Peyer's patch (tissue), 4 donors: ENCODE results near the gene LUC7L2. TPM values are rescaled to one million over a fixed set of nuclear protein-coding genes. Genes with fewer than 3 reads are reported as not detected.
"Not testable (repeated sequence)": the region's sequence is repeated elsewhere in the genome, so short reads cannot be mapped to it uniquely, and the experiment has no call there.

Experiments
- DNase-seq, 3 donors: peaks; one replicate each; pipeline ENCODE4 v3.0.0-alpha.2; 2017 to 2019
- H3K27ac ChIP-seq, 4 donors: fragments of 200-600 bp; sonication (generic); one replicate each; pipeline ENCODE4 v1.5.1; 2016 to 2019
- H3K27me3 ChIP-seq, 2 donors: fragments of 200-600 bp; sonication (generic); one replicate each; pipeline ENCODE4 v1.5.1; 2019
- H3K36me3 ChIP-seq, 3 donors: fragments of 200-600 bp; sonication (generic); one replicate each; pipeline ENCODE4 v1.5.1; 2016 to 2019
- H3K4me1 ChIP-seq, 4 donors: fragments of 200-600 bp; sonication (generic); one replicate each; pipeline ENCODE4 v1.5.1; 2016 to 2019
- H3K4me3 ChIP-seq, 4 donors: fragments of 200-600 bp; sonication (generic); 1 replicate in 3 of 4; 2 replicates in 1 of 4; pipeline ENCODE4 v1.5.1; 2016 to 2019; ENCODE audit warnings: mild to moderate bottlenecking in 1 of 4
- H3K9me3 ChIP-seq, 4 donors: fragments of 200-600 bp; sonication (generic); one replicate each; pipeline ENCODE4 v1.5.1; 2016 to 2019; ENCODE audit warnings: mild to moderate bottlenecking in 1 of 4
- POLR2A ChIP-seq, 2 donors: fragments of 450-650 bp; IDR thresholded peaks; one replicate each; pipeline ENCODE4 v1.5.1; 2017; ENCODE audit warnings: antibody characterized with exemption in 2 of 2, mild to moderate bottlenecking in 2 of 2, moderate library complexity in 2 of 2
- small RNA-seq, 2 donors: library from RNA; depleted of rRNA; stranded (forward); fragments of <200 nt; gene quantifications; one replicate each; pipeline ENCODE3, GENCODE V24; 2016
- total RNA-seq, 4 donors: library from RNA; depleted of rRNA; stranded (reverse); fragments of >200 nt; gene quantifications; one replicate each; pipeline ENCODE4 v1.1.0, GENCODE V29; 2016
- TF ChIP-seq, protein P1 (sequence below), 6 experiments: fragments of 450-650 bp in 4 of 6; fragments of 200-600 bp in 2 of 6; sonication (generic) in 1 of 6; IDR thresholded peaks; one replicate each; pipeline ENCODE4 v1.5.1; 2017 to 2019; ENCODE audit warnings: antibody characterized with exemption in 6 of 6, mild to moderate bottlenecking in 3 of 6, moderate library complexity in 1 of 6

Gene LUC7L2
- total RNA-seq, 4 donors from 2014 or later, result 57.6 to 182 (median 74.4) TPM

DNA sequence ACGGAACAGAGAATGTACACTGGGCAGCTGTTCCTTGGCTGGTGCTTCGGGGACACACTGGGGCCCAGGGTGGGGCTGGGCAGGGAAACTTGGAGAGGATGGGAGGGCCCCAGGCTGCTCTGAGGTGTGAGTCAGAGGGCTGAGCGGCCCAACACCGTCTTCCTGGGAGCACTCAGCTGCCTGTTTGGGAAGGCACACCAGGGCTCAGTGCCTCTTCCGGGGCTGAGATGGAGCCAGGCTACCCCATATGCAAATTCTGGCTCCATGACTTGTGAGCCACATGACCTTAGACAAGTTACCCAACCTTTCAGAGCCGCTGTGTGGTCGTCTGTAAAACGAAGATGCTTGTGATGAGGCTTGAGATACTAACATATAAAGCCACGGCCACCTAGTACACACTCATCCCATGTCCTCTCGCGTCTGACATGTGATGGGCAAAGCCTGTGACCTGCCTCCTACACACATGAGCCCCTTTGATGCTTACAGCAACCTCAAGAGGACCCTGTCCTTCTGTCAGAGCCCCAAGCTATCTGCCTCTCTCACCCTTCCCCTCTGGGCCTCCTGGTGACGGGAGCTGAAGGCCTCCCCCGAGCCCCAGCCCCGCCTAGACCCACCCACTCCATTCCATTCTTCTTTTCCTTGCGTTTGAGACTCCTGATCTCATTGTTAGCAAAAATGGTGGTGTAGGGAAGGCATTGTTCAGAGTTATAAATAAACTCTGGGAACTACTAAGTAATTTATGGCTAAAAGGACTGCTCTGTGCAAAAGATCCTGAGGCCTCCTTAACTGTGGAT, 97.7 kb downstream of the LUC7L2 start:
- Histone ChIP-seq H3K4me1 (no peaks in the 10 kb centered on the region), H3K4me3 (no peak overlapping the region), H3K27ac (no peak overlapping the region), H3K36me3 (no peaks in the 10 kb centered on the region), H3K9me3 (no peaks in the 10 kb centered on the region), H3K27me3 (no peaks in the 10 kb centered on the region)
- DNase-seq, result no peak
- TF ChIP-seq, protein P1, sequence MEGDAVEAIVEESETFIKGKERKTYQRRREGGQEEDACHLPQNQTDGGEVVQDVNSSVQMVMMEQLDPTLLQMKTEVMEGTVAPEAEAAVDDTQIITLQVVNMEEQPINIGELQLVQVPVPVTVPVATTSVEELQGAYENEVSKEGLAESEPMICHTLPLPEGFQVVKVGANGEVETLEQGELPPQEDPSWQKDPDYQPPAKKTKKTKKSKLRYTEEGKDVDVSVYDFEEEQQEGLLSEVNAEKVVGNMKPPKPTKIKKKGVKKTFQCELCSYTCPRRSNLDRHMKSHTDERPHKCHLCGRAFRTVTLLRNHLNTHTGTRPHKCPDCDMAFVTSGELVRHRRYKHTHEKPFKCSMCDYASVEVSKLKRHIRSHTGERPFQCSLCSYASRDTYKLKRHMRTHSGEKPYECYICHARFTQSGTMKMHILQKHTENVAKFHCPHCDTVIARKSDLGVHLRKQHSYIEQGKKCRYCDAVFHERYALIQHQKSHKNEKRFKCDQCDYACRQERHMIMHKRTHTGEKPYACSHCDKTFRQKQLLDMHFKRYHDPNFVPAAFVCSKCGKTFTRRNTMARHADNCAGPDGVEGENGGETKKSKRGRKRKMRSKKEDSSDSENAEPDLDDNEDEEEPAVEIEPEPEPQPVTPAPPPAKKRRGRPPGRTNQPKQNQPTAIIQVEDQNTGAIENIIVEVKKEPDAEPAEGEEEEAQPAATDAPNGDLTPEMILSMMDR (IDR thresholded peaks at IDR 0.05), result no peak
- TF ChIP-seq POLR2A (IDR thresholded peaks at IDR 0.05), result no peak

DNA sequence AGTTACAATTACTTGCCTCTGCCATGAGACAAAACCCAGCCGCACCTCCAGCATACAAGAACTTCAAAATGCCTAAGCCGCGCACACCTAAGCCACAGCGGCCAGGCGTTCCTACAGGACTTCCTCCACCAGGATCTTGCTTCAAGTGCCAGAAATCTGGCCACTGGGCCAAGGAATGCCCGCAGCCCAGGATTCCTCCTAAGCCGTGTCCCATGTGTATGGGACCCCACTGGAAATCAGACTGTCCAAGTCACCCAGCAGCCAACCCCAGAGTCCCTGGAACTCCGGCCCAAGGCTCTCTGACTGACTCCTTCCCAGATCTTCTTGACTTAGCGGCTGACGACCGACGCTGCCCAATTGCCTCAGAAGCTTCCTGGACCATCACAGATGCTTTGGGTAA, 103.7 kb downstream of the LUC7L2 start:
- not testable (repeated sequence) for H3K27me3 ChIP-seq, DNase-seq, H3K4me3 ChIP-seq, H3K4me1 ChIP-seq, H3K9me3 ChIP-seq, H3K27ac ChIP-seq, H3K36me3 ChIP-seq

DNA sequence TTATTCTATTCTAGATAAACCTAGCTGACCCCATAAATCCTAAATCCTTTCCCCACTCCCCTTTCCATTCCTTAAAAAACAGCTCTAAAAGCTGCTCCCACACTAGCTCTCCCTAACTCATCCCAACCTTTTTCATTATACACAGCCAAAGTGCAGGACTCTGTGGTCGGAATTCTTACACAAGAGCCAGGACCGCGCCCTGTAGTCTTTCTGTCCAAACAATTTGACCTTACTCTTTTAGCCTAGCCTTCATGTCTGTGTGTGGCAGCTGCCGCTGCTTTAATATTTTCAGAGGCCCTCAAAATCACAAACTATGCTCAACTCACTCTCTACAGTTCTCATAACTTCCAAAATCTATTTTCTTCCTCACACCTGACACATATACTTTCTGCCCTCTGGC, 104.8 kb downstream of the LUC7L2 start:
- not testable (repeated sequence) for DNase-seq, H3K4me1 ChIP-seq, H3K36me3 ChIP-seq, H3K27me3 ChIP-seq, H3K9me3 ChIP-seq, H3K27ac ChIP-seq, H3K4me3 ChIP-seq

DNA sequence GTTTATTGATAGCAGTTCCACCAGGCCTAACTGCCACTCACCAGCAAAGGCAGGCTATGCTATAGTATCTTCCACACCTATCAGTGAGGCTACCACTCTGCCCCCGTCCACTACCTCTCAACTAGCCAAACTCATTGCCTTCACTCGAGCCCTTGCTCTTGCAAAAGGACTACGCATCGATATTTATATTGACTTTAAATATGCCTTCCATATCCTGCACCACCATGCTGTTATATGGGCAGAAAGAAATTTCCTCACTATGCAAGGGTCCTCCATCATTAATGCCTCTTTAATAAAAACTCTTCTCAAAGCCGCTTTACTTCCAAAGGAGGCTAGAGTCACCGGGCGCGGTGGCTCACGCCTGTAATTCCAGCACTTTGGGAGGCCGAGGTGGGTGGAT, 105.4 kb downstream of the LUC7L2 start:
- not testable (repeated sequence) for H3K27ac ChIP-seq, H3K4me3 ChIP-seq, H3K4me1 ChIP-seq, H3K27me3 ChIP-seq, H3K36me3 ChIP-seq, DNase-seq, H3K9me3 ChIP-seq

DNA sequence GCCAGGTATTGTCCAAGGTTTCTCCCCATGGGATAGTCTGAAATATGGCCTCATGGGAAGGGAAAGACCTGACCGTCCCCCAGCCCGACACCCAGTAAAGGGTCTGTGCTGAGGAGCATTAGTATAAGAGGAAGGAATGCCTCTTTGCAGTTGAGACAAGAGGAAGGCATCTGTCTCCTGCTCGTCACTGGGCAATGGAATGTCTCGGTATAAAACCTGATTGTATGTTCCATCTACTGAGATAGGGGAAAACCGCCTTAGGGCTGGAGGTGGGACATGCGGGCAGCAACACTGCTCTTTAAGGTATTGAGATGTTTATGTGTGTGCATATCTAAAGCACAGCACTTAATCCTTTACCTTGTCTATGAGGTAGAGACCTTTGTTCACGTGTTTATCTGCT, 108.0 kb downstream of the LUC7L2 start:
- H3K27ac ChIP-seq, H3K36me3 ChIP-seq, H3K27me3 ChIP-seq, DNase-seq, H3K4me1 ChIP-seq, H3K9me3 ChIP-seq, H3K4me3 ChIP-seq: not testable (repeated sequence)

DNA sequence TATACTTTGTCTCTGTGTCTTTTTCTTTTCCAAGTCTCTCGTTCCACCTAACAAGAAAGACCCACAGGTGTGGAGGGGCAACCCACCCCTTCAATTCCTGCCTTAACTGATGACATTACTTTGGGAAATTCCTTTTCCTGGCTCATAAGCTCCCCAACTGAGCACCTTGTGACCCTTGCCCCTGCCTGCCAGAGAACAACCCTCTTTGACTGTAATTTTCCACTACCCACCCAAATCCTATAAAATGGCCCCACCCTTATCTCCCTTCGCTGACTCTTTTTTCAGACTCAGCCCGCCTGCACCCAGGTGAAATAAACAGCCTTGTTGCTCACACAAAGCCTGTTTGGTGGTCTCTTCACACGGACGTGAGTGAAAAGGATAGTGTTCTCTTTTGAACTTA, 108.6 kb downstream of the LUC7L2 start:
- not testable (repeated sequence) for H3K4me3 ChIP-seq, H3K36me3 ChIP-seq, DNase-seq, H3K4me1 ChIP-seq, H3K27ac ChIP-seq, H3K9me3 ChIP-seq, H3K27me3 ChIP-seq

DNA sequence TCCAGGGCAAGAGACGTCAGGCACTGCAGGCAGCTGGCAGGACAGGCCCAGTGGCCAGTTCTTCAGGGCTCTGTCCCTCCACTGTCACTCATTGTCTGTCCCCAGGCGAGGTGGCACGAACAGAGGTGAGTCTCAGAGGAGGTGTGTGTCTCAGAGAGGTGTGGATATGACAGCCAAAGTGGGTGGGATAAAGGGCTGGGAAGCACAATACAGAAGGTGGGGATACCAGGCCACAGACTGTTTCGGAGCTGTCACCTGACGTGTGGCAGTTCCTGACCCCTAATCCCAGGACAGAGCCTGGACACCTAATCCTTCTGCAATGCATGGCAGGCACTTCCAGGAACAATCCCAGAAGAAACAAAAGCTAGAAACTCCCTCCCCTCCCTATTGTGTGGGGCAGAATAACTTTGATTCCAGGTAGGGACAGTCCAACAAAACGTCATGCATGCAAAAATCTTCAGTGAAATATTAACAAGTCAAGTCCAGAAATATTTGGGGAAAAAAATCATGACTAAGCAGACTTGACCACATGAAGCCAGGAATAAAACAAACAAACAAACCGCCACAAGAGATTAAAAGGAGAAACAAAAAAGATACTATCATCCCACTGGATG, 112.2 kb downstream of the LUC7L2 start:
- TF ChIP-seq, protein P1 (IDR thresholded peaks at IDR 0.05), result no peak
- no peak for TF ChIP-seq POLR2A (IDR thresholded peaks at IDR 0.05)
- Histone ChIP-seq H3K36me3 (no peaks in the 10 kb centered on the region), H3K27me3 (no peaks in the 10 kb centered on the region), H3K9me3 (peaks cover 0 to 8% (median 0%) of the 10 kb centered on the region in 4 donors), H3K4me3 (no peak overlapping the region), H3K4me1 (no peaks in the 10 kb centered on the region), H3K27ac (no peak overlapping the region)
- no peak for DNase-seq

Small RNA genes within 50 kb of the gene (small RNA-seq; reads per million reads assigned to genes)
- gene RNU6-206P (0 reads per million in 2 donors), gene RNU6-911P (0 reads per million in 2 donors)

Other genes starting within 250 kb of the LUC7L2 start
- 10 to 100 TPM; 18.0 to 46.2 (median 22.6) TPM for gene UBN2, start 128.7 kb upstream of the LUC7L2 start, total RNA-seq
- gene FMC1, start 18.6 kb upstream of the LUC7L2 start, total RNA-seq, result 10 to 100 TPM in 1 of 4 donors, 1 to 10 TPM in 2, not detected in 1; 4.4 to 12.1 (median 5.4) TPM
- not detected for gene KLRG2, start 123.8 kb downstream of the LUC7L2 start, total RNA-seq
- not detected for gene CLEC2L, start 163.8 kb downstream of the LUC7L2 start, total RNA-seq